Left ventricle myocardium inferior (tissue), 1 donor: ENCODE data around the gene PTPRC. TPM values are rescaled to one million over a fixed set of nuclear protein-coding genes. Genes with fewer than 3 reads are reported as not detected.

Experiments
- DNase-seq: peaks from one replicate; pipeline ENCODE4 v3.0.0-alpha.2; 2020
- H3K27ac ChIP-seq: fragments of 200-600 bp; replicated peaks from 2 replicates; pipeline ENCODE4 v1.8.0; 2021
- H3K27me3 ChIP-seq: fragments of 200-600 bp; 2 replicates; pipeline ENCODE4 v1.8.0; 2021; ENCODE audit warnings: low read depth
- H3K36me3 ChIP-seq: fragments of 200-600 bp; 2 replicates; pipeline ENCODE4 v1.8.0; 2021
- H3K4me1 ChIP-seq: fragments of 200-600 bp; 2 replicates; pipeline ENCODE4 v1.8.0; 2021
- H3K4me3 ChIP-seq: fragments of 200-600 bp; 2 replicates; pipeline ENCODE4 v1.8.0; 2021; ENCODE audit warnings: mild to moderate bottlenecking, moderate library complexity
- H3K9me3 ChIP-seq: fragments of 200-600 bp; replicated peaks from 2 replicates; pipeline ENCODE4 v1.8.0; 2021
- intact Hi-C: fragments of 100-400 bp; cut with micrococcal nuclease; formaldehyde crosslinking; loops from one replicate; pipeline ENCODE4 v1.11.0; 2022
- total RNA-seq: library from RNA; stranded (reverse); fragmentation: NEBNext Ultra II Directional; extraction: Animal tissue kit (Norgen Biotek cat#: 25700); gene quantifications from one replicate; pipeline ENCODE4 v1.2.1, GENCODE V29; 2021
- TF ChIP-seq, protein P1 (sequence below): fragments of 200-600 bp; IDR thresholded peaks from 2 replicates; pipeline ENCODE4 v1.8.0; 2021; ENCODE audit warnings: antibody characterized with exemption, mild to moderate bottlenecking, borderline replicate concordance
- donor health status: DM: no; HTN: yes; CAD: no; lungs with severe emphysema.

The PTPRC gene
- total RNA-seq, 1 donor from 2014 or later: 7.5 TPM

DNA sequence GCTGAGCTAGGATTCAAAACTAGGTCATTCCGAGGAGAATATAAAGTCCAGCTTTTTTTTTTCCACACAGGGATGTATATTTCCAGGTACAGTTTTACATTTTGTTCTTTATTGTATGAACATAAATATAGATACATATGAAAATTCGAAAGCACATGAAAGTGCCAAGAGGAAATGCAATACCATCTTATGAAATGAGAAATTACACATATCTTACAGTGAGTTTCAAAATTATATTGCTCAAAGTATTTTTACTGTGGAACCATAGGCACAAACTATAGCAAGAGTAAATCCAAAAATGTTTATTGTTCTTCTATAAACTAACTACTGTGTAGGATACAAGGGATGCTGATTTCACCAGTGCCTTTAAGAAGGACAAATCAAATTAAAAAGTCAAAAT lies 39.0 kb downstream of the PTPRC start:
- H3K4me1 ChIP-seq: no peaks in the 10 kb centered on the region
- no peaks in the 10 kb centered on the region for H3K36me3 ChIP-seq
- no peaks in the 10 kb centered on the region for H3K9me3 ChIP-seq
- H3K27me3 ChIP-seq: no peaks in the 10 kb centered on the region
- intact Hi-C loops: no loop called here
- H3K27ac ChIP-seq: no peak overlapping the region
- DNase-seq: no peak
- TF ChIP-seq, protein P1, sequence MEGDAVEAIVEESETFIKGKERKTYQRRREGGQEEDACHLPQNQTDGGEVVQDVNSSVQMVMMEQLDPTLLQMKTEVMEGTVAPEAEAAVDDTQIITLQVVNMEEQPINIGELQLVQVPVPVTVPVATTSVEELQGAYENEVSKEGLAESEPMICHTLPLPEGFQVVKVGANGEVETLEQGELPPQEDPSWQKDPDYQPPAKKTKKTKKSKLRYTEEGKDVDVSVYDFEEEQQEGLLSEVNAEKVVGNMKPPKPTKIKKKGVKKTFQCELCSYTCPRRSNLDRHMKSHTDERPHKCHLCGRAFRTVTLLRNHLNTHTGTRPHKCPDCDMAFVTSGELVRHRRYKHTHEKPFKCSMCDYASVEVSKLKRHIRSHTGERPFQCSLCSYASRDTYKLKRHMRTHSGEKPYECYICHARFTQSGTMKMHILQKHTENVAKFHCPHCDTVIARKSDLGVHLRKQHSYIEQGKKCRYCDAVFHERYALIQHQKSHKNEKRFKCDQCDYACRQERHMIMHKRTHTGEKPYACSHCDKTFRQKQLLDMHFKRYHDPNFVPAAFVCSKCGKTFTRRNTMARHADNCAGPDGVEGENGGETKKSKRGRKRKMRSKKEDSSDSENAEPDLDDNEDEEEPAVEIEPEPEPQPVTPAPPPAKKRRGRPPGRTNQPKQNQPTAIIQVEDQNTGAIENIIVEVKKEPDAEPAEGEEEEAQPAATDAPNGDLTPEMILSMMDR: no peak
- no peak overlapping the region for H3K4me3 ChIP-seq

DNA sequence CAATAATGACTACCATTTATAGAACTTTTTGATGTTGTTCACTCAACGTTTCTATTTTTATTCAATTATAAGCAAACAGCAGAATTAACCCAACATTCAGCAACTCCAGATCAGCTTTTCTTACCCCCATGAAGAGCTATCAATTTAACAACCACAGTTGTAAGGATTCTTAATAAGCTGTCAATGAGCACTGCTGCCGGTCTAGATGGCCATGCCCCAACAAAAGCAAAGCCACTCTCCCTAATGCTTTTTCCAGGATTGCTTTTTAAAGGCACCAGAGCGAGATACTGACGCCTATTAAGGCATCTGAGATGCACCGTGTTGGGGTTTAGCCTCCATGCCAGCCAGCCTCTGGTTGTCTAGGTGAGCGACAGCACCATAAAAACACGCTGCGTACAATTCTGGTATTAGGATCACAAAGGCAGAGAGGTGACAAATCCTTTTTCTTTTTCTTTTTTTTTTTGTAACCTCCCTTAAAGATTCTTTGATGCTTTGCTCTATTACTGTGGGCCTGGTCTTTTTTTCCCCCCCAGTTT lies 39.5 kb downstream of the PTPRC start:
- H3K9me3 ChIP-seq: no peaks in the 10 kb centered on the region
- H3K27me3 ChIP-seq: no peaks in the 10 kb centered on the region
- H3K27ac ChIP-seq: no peak overlapping the region
- intact Hi-C loops: no loop called here
- H3K4me3 ChIP-seq: no peak overlapping the region
- no peaks in the 10 kb centered on the region for H3K4me1 ChIP-seq
- DNase-seq: no peak
- TF ChIP-seq, protein P1: no peak
- H3K36me3 ChIP-seq: no peaks in the 10 kb centered on the region

DNA sequence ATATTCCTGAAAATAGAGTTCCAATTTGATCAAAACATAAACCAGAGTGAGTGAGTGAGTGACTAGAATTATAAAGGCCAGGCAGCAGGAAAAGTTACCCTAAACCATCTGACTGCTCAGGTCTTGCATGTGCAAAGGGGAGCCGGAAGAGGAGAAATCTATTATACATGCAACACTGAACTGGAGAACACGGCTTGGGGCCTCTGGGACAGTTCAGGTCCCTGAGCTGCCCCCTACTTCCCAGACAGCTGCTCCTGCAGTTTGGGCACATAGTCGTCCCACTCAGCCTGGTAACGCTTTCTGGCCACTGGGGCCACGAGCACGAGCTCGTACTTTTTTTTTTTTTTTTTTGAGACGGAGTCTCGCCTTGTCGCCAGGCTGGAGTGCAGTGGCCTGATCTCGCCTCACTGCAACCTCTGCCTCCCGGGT lies 40.1 kb downstream of the PTPRC start:
- Histone ChIP-seq H3K9me3 (no peaks in the 10 kb centered on the region), H3K27me3 (no peaks in the 10 kb centered on the region), H3K27ac (no peak overlapping the region), H3K36me3 (no peaks in the 10 kb centered on the region), H3K4me3 (no peak overlapping the region), H3K4me1 (no peaks in the 10 kb centered on the region)
- DNase-seq: no peak
- intact Hi-C loops: no loop called here
- TF ChIP-seq, protein P1: no peak

DNA sequence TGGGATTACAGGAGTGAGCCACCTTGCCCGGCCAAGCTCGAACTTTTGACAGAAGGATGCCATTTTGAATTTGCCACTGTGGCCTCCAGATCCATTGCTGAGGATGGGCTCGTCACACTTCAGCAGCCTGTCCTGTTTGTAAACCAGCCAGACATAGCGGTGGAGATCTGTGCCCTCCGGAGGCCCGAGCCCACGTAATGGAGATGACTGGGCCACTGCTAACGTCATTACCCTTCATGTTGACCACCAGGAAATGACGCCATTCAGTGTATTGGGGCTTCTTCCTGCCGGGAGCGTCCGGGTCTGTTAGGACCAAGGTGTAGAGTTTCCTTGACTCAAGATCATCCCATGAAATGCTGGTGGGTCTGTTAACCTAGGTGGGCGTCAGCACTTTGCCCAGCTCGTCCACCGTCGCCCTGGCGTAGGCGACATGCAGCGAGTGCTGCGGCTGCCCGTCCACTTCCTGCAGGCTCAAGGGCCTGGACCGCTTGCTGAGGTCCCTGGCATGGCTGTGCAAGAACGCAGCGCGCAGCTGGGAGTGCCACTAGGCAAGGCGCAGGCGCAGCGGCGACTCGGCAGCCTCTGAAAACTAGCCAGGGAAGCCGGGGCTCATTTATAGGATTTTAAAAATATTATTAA lies 40.8 kb downstream of the PTPRC start:
- TF ChIP-seq, protein P1: no peak
- H3K4me1 ChIP-seq: no peaks in the 10 kb centered on the region
- intact Hi-C loops: no loop called here
- DNase-seq: no peak
- no peak overlapping the region for H3K4me3 ChIP-seq
- H3K27me3 ChIP-seq: no peaks in the 10 kb centered on the region
- H3K9me3 ChIP-seq: no peaks in the 10 kb centered on the region
- no peaks in the 10 kb centered on the region for H3K36me3 ChIP-seq
- no peak overlapping the region for H3K27ac ChIP-seq

DNA sequence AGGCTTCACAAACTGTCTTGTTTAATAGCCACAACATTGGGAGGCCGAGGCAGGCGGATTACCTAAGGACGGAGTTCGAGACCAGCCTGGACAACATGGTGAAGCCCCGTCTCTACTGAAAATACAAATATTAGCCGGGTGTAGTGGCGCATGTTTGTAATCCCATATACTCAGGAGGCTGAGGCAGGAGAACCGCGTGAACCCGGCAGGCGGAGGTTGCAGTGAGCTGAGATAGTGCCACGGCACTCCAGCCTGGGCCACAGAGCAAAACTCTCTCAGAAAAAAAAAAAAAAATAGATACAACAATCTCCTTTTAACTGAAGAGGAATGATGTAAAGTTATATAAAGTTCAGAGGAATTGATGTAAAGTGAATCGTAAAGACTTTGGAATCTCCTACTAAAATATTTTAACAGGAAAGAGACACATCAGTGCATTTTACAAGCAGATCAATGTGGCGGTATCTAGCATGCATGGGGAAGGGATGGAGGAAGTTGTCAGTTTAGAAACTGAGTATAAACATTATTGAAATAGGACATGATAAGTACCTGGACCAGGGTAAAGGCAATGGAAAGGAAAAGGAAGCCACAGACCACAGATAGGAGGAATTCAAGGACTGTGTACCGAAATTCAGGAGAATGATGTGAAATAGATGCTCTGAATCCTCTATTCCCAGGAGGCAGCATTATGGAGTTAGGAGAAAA lies 41.5 kb downstream of the PTPRC start:
- H3K36me3 ChIP-seq: no peaks in the 10 kb centered on the region
- no peaks in the 10 kb centered on the region for H3K4me1 ChIP-seq
- H3K4me3 ChIP-seq: no peak overlapping the region
- no peak for DNase-seq
- H3K27ac ChIP-seq: no peak overlapping the region
- H3K27me3 ChIP-seq: no peaks in the 10 kb centered on the region
- H3K9me3 ChIP-seq: no peaks in the 10 kb centered on the region
- intact Hi-C loops: no loop called here
- TF ChIP-seq, protein P1: no peak
